ENCODE data around the gene TXNDC16.

DNA sequence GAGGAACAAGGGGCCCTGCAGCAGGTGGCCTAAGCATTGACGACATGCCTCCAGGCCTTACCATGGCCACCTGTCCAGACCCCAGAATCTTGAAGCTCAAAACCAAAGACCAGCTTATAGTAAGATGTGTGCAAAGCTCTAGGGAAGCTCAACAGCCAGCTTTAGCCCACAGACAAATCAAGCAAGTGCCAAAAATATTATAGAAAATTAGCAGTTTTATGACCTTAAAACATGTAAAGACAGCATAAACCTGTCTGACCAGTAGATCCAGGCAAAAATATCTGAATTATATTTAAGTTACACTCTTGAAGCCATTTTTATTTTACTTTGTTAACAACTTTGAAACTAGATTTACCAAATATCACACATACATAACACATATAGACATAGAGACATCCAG, 90.6 kb downstream of the TXNDC16 start:
- TF ChIP-seq, protein P1, sequence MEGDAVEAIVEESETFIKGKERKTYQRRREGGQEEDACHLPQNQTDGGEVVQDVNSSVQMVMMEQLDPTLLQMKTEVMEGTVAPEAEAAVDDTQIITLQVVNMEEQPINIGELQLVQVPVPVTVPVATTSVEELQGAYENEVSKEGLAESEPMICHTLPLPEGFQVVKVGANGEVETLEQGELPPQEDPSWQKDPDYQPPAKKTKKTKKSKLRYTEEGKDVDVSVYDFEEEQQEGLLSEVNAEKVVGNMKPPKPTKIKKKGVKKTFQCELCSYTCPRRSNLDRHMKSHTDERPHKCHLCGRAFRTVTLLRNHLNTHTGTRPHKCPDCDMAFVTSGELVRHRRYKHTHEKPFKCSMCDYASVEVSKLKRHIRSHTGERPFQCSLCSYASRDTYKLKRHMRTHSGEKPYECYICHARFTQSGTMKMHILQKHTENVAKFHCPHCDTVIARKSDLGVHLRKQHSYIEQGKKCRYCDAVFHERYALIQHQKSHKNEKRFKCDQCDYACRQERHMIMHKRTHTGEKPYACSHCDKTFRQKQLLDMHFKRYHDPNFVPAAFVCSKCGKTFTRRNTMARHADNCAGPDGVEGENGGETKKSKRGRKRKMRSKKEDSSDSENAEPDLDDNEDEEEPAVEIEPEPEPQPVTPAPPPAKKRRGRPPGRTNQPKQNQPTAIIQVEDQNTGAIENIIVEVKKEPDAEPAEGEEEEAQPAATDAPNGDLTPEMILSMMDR (IDR thresholded peaks at IDR 0.05; ENCODE audit: low read depth, low read length) = no peak
- TF ChIP-seq EZH2phosphoT487 (IDR thresholded peaks at IDR 0.05; ENCODE audit: low read depth) = no peak

Data from OCI-LY3 (cell line).